Measurements from ENCODE around the gene KIF27. TPM values are rescaled to one million over a fixed set of nuclear protein-coding genes. Genes with fewer than 3 reads are reported as not detected.

Gene KIF27
- total RNA-seq, 1 donor from 2014 or later = 6.4 TPM

- Mint-ChIP-seq H3K27ac (ENCODE audit: unreplicated experiment) (no peak overlapping the region), H3K36me3 (ENCODE audit: unreplicated experiment) (no peaks in the 10 kb centered on the region), H3K4me1 (ENCODE audit: unreplicated experiment) (peaks cover 17% of the 10 kb centered on the region), H3K27me3 (ENCODE audit: unreplicated experiment) (no peaks in the 10 kb centered on the region), H3K9me3 (ENCODE audit: unreplicated experiment) (no peaks in the 10 kb centered on the region), H3K4me3 (ENCODE audit: unreplicated experiment) (no peak overlapping the region)
- no peak for TF ChIP-seq CTCF (IDR thresholded peaks at IDR 0.05)
- no peak for DNase-seq (ENCODE audit: extremely low spot score, unreplicated experiment)
Measured at GRCh38 chr9:83932011-83932410, 10.8 kb upstream of the KIF27 start.

GRCh38 chr9:83930881-83931280 lies 9.6 kb upstream of the KIF27 start:
- no peak for TF ChIP-seq CTCF (IDR thresholded peaks at IDR 0.05)
- Mint-ChIP-seq H3K27me3 (ENCODE audit: unreplicated experiment) (no peaks in the 10 kb centered on the region), H3K4me1 (ENCODE audit: unreplicated experiment) (peaks cover 12% of the 10 kb centered on the region), H3K36me3 (ENCODE audit: unreplicated experiment) (no peaks in the 10 kb centered on the region), H3K4me3 (ENCODE audit: unreplicated experiment) (no peak overlapping the region), H3K9me3 (ENCODE audit: unreplicated experiment) (no peaks in the 10 kb centered on the region), H3K27ac (ENCODE audit: unreplicated experiment) (no peak overlapping the region)
- no peak for DNase-seq (ENCODE audit: extremely low spot score, unreplicated experiment)

GRCh38 chr9:83927591-83927990 lies 6.4 kb upstream of the KIF27 start:
- Mint-ChIP-seq H3K4me1 (ENCODE audit: unreplicated experiment) (no peaks in the 10 kb centered on the region), H3K27ac (ENCODE audit: unreplicated experiment) (no peak overlapping the region), H3K9me3 (ENCODE audit: unreplicated experiment) (no peaks in the 10 kb centered on the region), H3K36me3 (ENCODE audit: unreplicated experiment) (no peaks in the 10 kb centered on the region), H3K4me3 (ENCODE audit: unreplicated experiment) (no peak overlapping the region), H3K27me3 (ENCODE audit: unreplicated experiment) (no peaks in the 10 kb centered on the region)
- DNase-seq (ENCODE audit: extremely low spot score, unreplicated experiment) = no peak
- no peak for TF ChIP-seq CTCF (IDR thresholded peaks at IDR 0.05)

- Mint-ChIP-seq H3K27me3 (ENCODE audit: unreplicated experiment) (no peaks in the 10 kb centered on the region), H3K4me3 (ENCODE audit: unreplicated experiment) (peak overlapping the region; percentile 88), H3K4me1 (ENCODE audit: unreplicated experiment) (peaks cover 12% of the 10 kb centered on the region), H3K36me3 (ENCODE audit: unreplicated experiment) (peaks cover 4% of the 10 kb centered on the region), H3K27ac (ENCODE audit: unreplicated experiment) (peak overlapping the region; percentile 97), H3K9me3 (ENCODE audit: unreplicated experiment) (no peaks in the 10 kb centered on the region)
- DNase-seq (ENCODE audit: extremely low spot score, unreplicated experiment) = no peak
- TF ChIP-seq CTCF (IDR thresholded peaks at IDR 0.05) = peak; percentile 47
Measured at GRCh38 chr9:83920469-83920926, 734 bp downstream of the KIF27 start.

- Mint-ChIP-seq H3K27me3 (ENCODE audit: unreplicated experiment) (no peaks in the 10 kb centered on the region), H3K4me3 (ENCODE audit: unreplicated experiment) (no peak overlapping the region), H3K36me3 (ENCODE audit: unreplicated experiment) (peaks cover 6% of the 10 kb centered on the region), H3K4me1 (ENCODE audit: unreplicated experiment) (peaks cover 12% of the 10 kb centered on the region), H3K27ac (ENCODE audit: unreplicated experiment) (no peak overlapping the region), H3K9me3 (ENCODE audit: unreplicated experiment) (no peaks in the 10 kb centered on the region)
- TF ChIP-seq CTCF (IDR thresholded peaks at IDR 0.05) = no peak
- DNase-seq (ENCODE audit: extremely low spot score, unreplicated experiment) = no peak
Measured at GRCh38 chr9:83919111-83919510, 2.1 kb downstream of the KIF27 start.

Measured in osteocyte (in vitro differentiated cells).